Activated T-cell treated with anti-CD3 and anti-CD28 coated beads for 4 hours (primary cell): ENCODE data around the gene STK11.

ENCODE experiments used
- DNase-seq: peaks from one replicate; pipeline ENCODE4 v3.0.0-alpha.2; 2020

Gene STK11

GRCh38 chr19:1251330-1252220, 46.0 kb downstream of the STK11 start:
- peak; percentile 53 for DNase-seq

DNA sequence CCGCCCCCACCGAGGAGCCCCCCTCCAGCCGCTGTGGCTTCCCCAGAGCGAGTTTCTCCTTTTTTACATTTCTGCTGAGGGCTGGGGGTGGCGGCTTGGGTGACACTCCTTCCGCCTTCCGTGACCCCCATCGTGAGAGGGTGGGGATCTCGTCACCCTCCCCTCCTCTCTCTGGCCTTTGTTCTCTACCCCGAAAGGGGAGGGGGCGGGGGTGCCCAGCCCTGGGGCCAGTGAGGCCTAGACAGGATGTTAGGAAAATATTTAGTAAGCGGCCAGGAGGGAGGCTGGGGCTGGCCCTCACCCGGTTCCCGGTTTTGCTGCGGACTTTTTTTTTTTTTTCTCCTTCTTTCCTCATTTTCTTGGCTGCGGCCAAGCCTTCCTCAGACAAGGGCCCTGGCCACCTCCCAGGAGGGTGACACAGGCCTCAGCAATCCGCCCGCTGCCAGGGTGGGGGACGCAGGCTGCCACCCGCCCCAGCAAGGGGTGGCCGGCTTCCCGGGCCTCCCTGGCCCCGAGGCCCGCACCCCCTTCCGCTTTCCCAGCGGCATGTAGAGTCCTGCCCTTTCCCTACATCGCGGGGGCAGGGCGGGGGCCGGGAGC, 46.7 kb downstream of the STK11 start:
- peak; percentile 42 for DNase-seq

DNA sequence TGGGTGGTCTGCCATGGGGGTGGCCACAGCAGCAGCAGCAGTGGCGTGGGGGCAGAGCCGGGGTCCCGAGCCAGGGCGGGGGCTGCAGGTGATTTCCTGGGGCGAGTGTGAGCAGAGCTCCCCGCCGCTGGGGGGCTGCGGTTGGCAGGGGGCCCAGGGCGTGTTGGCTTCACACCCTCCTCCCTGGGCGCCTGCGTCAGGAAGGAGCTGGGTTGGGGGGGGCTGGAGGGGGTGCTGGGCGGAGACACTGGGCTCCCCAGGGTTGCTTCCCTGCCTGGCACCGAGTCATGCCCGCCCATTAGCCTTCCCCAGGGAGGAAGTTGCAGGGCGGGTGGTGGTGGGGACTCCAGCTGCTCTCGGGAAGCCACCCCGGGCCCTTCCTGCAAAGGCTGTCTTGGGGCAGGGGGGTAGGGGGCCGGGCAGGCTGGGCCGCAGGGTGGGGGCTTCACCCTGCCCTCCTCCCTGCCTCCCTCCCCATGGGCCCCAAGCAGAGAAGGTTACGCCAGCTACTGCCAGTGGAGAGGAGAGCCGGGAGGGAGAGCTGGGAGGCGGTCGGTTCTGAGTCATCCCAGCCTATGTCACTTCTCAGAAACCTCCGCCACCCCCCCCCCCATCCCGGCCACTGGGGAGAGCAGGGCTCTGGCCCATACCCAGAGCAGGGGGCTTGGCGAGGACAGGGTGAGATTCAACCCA, 47.4 kb downstream of the STK11 start:
- DNase-seq = peak; percentile 38

DNA sequence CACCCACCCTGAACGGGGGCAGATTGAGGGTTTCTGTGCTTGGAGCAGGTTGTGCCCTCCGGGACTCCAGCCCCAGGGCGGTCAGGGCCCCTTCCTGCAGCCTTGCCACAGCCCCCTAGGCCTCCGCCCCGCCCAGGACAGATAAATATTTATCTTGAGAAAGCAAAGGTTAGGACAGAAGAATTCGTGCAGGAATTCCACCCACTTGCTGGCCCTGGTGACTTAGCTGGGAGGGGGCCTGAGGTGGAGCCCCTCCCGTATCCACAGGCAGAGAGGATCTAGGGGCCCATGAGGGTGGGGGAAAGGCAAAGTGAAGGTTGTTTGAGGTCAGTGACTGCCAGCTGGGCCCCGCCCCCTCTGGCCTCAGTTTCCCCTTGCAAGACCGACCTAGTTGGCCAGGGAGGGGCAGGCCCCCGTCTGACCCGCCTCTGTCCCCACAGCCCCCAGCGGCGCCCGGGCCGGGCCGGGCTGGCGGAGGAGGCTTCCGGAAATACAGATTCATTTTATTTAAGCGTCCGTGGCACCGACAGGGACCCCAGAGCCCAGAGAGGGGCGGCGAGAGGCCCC, 48.0 kb downstream of the STK11 start:
- DNase-seq = no peak

DNA sequence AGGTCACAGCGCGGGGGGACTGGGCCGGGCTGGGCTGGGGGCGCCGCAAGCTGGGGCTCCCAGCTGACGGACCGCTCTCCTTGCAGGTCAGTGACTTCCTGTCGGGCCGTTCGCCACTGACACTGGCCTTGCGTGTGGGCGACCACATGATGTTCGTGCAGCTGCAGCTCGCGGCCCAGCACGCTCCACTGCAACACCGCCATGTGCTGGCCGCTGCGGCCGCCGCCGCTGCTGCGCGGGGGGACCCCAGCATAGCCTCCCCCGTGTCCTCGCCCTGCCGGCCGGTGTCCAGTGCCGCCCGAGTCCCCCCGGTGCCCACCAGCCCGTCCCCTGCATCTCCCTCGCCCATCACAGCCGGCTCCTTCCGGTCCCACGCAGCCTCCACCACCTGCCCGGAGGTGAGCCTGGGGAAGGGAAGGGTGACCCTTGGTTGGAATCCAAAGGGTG, 48.5 kb downstream of the STK11 start:
- no peak for DNase-seq

DNA sequence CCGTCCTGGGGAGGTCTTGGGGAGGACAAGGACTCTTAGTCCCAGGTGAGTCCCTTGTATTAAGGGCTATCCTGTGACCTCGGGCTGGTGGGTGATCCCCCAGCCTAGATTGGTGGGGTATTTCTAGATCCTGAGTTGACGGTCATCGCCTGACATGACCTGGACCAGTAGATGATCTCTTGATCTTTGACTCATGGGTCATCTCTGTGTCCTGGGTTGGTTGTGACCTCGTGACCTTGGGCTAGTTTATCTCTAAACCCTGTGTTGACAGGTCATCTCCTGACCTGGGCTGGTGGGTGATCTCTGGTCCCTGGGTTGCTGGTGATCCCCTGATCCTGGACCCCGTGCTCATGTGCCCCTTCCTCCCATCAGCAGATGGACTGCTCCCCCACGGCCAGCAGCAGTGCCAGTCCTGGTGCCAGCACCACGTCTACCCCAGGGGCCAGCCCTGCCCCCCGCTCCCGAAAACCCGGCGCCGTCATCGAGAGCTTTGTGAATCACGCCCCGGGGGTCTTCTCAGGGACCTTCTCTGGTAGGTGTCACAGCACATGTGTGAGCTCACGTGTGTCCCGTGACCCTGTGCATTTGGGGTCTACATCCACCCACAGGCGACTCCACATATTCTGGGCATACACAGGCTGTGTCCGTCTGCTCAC, 49.1 kb downstream of the STK11 start:
- no peak for DNase-seq

GRCh38 chr19:1255186-1256161, 49.9 kb downstream of the STK11 start:
- no peak for DNase-seq

- DNase-seq = no peak
Measured at GRCh38 chr19:1256646-1257474, 51.3 kb downstream of the STK11 start.

DNA sequence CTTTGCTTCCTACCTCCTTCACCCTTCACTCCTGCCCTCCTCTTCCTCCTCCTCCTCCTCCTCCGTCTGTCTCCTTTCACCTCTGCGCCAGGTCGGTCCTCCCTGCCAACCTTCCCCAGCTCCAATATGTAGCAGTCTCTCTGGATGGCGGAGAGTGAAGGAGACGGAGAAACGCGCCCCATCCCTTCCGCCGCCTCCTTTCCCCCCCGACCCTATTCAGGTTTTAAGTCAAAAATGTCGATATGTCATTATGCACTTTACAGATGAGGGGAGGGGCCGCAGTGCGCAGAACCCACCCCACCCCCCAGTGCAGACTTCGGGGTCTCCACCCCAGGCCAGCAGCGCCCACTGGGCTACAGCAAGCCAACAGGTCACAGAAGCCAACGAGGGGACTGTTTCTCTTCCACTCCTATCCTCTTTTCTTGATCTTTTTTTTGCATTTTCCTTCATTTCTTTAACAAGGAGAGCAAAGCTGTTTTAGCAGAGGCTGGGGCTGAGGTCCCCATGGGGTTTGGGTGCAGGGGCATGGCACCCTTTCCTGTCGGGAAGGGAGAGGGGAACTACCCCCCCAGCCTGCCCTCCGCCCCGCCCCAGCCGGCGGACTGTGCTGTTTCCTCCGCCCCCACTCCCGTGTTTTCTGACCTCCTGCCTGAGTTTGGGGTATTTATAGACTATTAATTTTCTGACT, 52.0 kb downstream of the STK11 start:
- DNase-seq = no peak

- DNase-seq = no peak
Measured at GRCh38 chr19:1258163-1258492, 52.5 kb downstream of the STK11 start.

DNA sequence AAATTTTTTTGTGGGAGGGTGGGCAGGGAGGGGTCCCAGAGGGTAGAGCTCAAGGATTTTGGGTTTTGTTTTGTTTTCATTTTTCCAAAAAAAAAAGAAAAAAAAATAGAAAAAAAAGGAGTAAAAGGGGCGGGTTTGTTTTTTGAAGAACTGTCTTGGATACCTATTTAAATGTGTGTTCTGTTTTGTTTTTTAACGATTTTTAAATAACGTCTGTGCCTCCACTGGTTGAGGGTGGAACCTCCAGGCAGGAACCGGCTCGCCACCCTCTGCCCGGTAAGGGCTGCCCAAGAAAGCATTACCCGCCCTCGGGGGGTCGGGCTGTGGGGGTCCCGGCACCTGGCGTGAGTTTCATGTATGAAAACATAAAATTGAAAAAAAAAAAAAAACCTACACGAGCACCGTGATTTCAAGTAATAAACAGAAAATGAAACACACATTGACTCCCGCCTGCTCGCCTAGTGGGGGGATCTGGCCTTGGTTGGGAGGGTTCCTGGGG, 53.2 kb downstream of the STK11 start:
- no peak for DNase-seq

DNA sequence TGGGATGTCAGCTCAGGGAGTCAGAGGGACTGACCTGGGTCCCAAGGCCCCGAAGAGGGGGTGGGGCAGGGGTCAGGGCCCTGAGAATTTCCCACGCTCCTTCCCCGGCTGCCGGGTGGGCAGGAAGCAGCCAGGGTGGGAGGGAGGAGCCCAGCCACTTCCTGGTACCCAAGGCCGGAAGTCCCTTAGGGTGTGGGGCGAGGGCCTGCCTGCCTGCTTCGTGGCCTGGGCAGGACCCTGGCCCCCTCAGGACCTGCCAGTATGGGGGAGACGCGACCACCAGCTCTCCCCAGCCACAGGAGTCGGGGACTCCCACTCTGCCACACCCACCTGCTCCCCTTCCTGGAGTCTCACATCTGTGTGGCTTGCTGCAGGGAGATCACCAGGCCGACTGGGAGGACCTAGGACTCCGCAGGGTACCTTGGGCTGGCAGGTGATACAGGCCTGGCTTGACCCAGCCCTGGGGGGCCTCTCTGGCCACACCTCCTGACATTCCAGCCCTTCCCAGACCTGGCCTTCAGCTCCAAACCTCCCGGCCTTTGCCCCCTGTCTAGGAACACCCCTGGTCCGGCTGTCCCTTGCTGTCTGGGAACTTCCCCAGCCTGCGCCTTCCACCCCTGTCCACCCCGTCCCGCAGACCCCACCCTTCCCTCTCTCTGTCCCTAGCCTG, 53.8 kb downstream of the STK11 start:
- peak; percentile 50 for DNase-seq

GRCh38 chr19:1259876-1260748, 54.5 kb downstream of the STK11 start:
- peak; percentile 36 for DNase-seq

DNA sequence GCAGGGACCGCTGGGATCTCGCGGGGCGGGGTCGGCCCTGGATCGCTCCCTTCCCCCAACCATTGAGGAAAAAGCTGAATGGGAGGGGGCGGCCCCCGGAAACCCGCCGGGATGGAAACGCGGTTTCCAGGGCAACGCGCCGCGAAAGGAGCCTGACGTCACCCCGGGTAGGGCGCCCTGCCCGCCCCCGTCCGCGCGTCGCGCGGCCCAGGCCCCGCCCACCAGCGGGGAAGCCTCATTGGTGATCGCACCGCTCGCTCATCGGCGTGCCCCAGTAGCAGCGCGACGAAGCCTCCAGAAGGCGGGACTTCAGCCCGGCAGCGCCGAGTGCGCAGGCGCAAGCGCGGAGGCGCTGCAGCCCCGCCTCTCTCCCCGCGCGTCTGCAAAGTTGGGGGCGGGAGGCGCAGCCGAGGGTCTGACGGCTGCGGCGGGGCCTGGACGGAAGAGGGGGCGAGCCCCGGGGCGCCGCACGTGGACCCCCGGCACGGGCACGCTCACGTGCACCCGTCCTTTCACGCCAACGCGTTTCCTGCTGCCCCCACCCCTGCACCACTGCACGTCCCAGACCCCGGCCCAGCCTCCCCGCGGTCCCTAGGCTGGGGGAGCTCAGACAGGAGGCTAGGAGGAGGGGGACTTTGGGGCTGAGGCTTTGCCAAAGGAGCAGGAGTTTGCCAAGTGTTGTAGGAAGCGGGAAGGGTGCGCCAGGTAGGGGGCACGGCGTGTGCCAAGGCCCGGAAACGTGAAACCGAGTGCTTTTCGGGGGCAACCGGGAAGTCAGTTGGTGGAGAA, 55.4 kb downstream of the STK11 start:
- DNase-seq = peak; percentile 94

DNA sequence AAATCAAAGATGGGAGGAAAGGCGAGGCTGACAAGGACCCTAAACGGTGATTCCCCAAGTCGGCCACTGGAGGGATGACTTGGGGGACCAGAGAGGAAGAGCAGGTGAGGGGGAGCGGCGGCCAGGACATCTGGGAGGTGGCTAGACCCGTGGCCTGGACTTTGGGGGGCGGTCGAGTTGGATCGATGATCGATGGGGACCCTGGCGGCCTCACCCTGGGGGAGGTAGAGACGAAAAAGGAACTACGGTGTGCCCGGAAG, 55.9 kb downstream of the STK11 start:
- no peak for DNase-seq

GRCh38 chr19:1261798-1262622, 56.4 kb downstream of the STK11 start:
- DNase-seq = no peak

GRCh38 chr19:1262623-1263123, 57.1 kb downstream of the STK11 start:
- DNase-seq = no peak
